T-cell (primary cell): Measurements from ENCODE around the gene VPS50. TPM values are rescaled to one million over a fixed set of nuclear protein-coding genes. Genes with fewer than 3 reads are reported as not detected.
"Not testable (repeated sequence)": the region's sequence is repeated elsewhere in the genome, so short reads cannot be mapped to it uniquely, and the experiment has no call there.

Experiments used
- ATAC-seq, 4 experiments: fragments of 200-7000 bp in 3 of 4; fragments of 150-1000 bp in 1 of 4; cut with Tn5 transposase; replicated peaks in 1 of 4; 1 replicate in 3 of 4; 2 replicates in 1 of 4; pipeline ENCODE4 v1.10.0; 2021; ENCODE audit warnings: moderate library complexity in 3 of 4, mild to moderate bottlenecking in 2 of 4, moderate number of reproducible peaks in 1 of 4
- CTCF ChIA-PET, 2 donors: fragments of 300-600 bp; sonication (Branson Sonifier 250); formaldehyde crosslinking; loops; one replicate each; lab custom pipeline; 2022; ENCODE audit warnings: antibody characterized with exemption in 2 of 2; lab: Charles Lee
- POLR2A ChIA-PET, 2 donors: fragments of 300-600 bp; sonication (Branson Sonifier 250); formaldehyde crosslinking; loops; one replicate each; lab custom pipeline; 2022; ENCODE audit warnings: antibody characterized with exemption in 2 of 2; lab: Charles Lee
- DNase-seq, 35 experiments: peaks; one replicate each; pipeline versions ENCODE4 v3.0.0 to v3.0.0-alpha.2; 2013 to 2023
- H3K27ac ChIP-seq: one replicate; pipeline ENCODE4 v1.5.1; 2013; ENCODE audit warnings: low read length
- H3K27me3 ChIP-seq, 2 experiments: replicated peaks in 1 of 2; 1 replicate in 1 of 2; 2 replicates in 1 of 2; pipeline versions ENCODE4 v1.6.1 to v1.7.0; 2013; ENCODE audit warnings: low read length in 1 of 2, mixed read lengths in 1 of 2; ENCODE audit not compliant: control insufficient read depth in 2 of 2, insufficient read depth in 2 of 2; ENCODE audit errors: extremely low read depth in 1 of 2
- H3K36me3 ChIP-seq, 2 donors: 1 replicate in 1 of 2; 2 replicates in 1 of 2; pipeline versions ENCODE4 v1.6.1 to v1.7.0; 2013; ENCODE audit warnings: low read length in 1 of 2; ENCODE audit not compliant: control insufficient read depth in 2 of 2, insufficient read depth in 1 of 2; ENCODE audit errors: extremely low read depth in 1 of 2
- H3K4me1 ChIP-seq, 2 experiments: 1 replicate in 1 of 2; 2 replicates in 1 of 2; pipeline versions ENCODE4 v1.6.1 to v1.7.0; 2013; ENCODE audit warnings: low read length in 2 of 2, mixed read lengths in 1 of 2; ENCODE audit not compliant: insufficient read depth in 2 of 2, control insufficient read depth in 1 of 2; ENCODE audit errors: extremely low read depth in 1 of 2
- H3K4me3 ChIP-seq, 2 donors: 1 replicate in 1 of 2; 2 replicates in 1 of 2; pipeline versions ENCODE4 v1.5.1 to v1.7.0; 2013; ENCODE audit warnings: mild to moderate bottlenecking in 2 of 2, low read length in 1 of 2, moderate library complexity in 1 of 2; ENCODE audit not compliant: control insufficient read depth in 1 of 2; ENCODE audit errors: extremely low read depth in 1 of 2
- H3K9me3 ChIP-seq: 2 replicates; pipeline ENCODE4 v1.7.0; 2013
- H3K27ac Mint-ChIP-seq, 2 donors: one replicate each; pipeline ENCODE4 v1.8.0; 2020 to 2021; ENCODE audit warnings: mild to moderate bottlenecking in 2 of 2, mixed read lengths in 2 of 2
- H3K27me3 Mint-ChIP-seq, 2 donors: one replicate each; pipeline ENCODE4 v1.8.0; 2021 to 2022; ENCODE audit warnings: mixed read lengths in 2 of 2
- H3K36me3 Mint-ChIP-seq: one replicate; pipeline ENCODE4 v1.8.0; 2021; ENCODE audit warnings: mixed read lengths
- H3K4me1 Mint-ChIP-seq, 3 donors: one replicate each; pipeline ENCODE4 v1.8.0; 2020 to 2022; ENCODE audit warnings: mixed read lengths in 3 of 3, mild to moderate bottlenecking in 1 of 3
- H3K4me3 Mint-ChIP-seq, 3 donors: one replicate each; pipeline ENCODE4 v1.8.0; 2020 to 2022; ENCODE audit warnings: mild to moderate bottlenecking in 3 of 3, mixed read lengths in 3 of 3, moderate library complexity in 3 of 3
- H3K9me3 Mint-ChIP-seq, 3 donors: one replicate each; pipeline ENCODE4 v1.8.0; 2020 to 2022; ENCODE audit warnings: mixed read lengths in 3 of 3
- WGBS: methylation state at CpG from one replicate; pipeline ENCODE4 v1.1.5; 2013; ENCODE audit warnings: missing lambda C conversion rate; ENCODE audit not compliant: insufficient coverage; 5-methylcytosine and 5-hydroxymethylcytosine counted together
- total RNA-seq, 35 experiments: library from RNA in 6 of 35; stranded (reverse) in 6 of 35; fragments of 120-200 nt in 1 of 35; gene quantifications; one replicate each; pipeline versions ENCODE4 v1.2.1 to v1.2.4 and lab custom pipeline; 2013 to 2026

VPS50 gene
- total RNA-seq, 5 donors from 2014 or later (not counting 1 experiment from before 2014, with no cell fraction given), result 27.8 to 35.4 (median 31.1) TPM

- ATAC-seq, result no peak
- H3K27me3 ChIP-seq, result no peaks in the 10 kb centered on the region
- H3K9me3 ChIP-seq, result no peaks in the 10 kb centered on the region
- CTCF ChIA-PET, result no interaction called here
- no peak overlapping the region for H3K27ac ChIP-seq
- H3K9me3 Mint-ChIP-seq, result no peaks in the 10 kb centered on the region
- POLR2A ChIA-PET, result no interaction called here
- peaks cover 7 to 34% of the 10 kb centered on the region in 2 donors for H3K36me3 ChIP-seq
- H3K36me3 Mint-ChIP-seq, result peaks cover 58% of the 10 kb centered on the region
- no peak overlapping the region for H3K4me3 Mint-ChIP-seq
- WGBS, result 95% methylated on average over 3 of the region's 4 CpGs
- no peak for DNase-seq
- no peaks in the 10 kb centered on the region for H3K4me1 ChIP-seq
- H3K4me3 ChIP-seq, result no peak overlapping the region
- no peaks in the 10 kb centered on the region for H3K27me3 Mint-ChIP-seq
- H3K4me1 Mint-ChIP-seq, result no peaks in the 10 kb centered on the region
- no peak overlapping the region for H3K27ac Mint-ChIP-seq
Observed at GRCh38 chr7:93310346-93310745, 78.2 kb downstream of the VPS50 start.

DNA sequence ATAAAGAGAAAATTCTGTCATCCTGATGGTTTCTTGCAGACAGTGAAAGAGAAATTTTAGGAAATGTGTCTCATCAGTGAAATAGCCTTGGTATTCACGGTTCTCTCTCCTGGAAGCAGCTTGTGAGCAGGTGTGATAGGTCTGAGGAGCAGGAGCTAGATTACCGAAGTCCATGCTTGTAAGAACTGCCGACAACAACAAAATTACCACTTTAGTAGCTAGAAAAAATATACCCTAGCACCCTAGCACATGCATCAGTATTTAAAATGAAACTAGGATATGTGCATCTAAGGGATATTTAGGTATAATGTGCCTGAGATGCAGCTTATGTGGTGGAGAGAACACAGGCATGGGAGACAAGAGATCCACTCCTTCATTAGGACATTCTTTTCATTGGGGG lies 82.3 kb downstream of the VPS50 start:
- ATAC-seq (no peak), DNase-seq (no peak)
- Histone ChIP-seq H3K4me3 (no peak overlapping the region), H3K27ac (no peak overlapping the region), H3K27me3 (no peaks in the 10 kb centered on the region), H3K4me1 (no peaks in the 10 kb centered on the region), H3K9me3 (no peaks in the 10 kb centered on the region), H3K36me3 (peaks cover 3 to 24% of the 10 kb centered on the region in 2 donors)
- Mint-ChIP-seq H3K4me1 (no peaks in the 10 kb centered on the region), H3K27ac (no peak overlapping the region), H3K27me3 (no peaks in the 10 kb centered on the region), H3K9me3 (no peaks in the 10 kb centered on the region), H3K36me3 (peaks cover 50% of the 10 kb centered on the region), H3K4me3 (no peak overlapping the region)
- ChIA-PET CTCF (interaction anchor here in 1 of 2 donors (0.6 kb wide), 1 partner anchor 1138 kb away, joined by 3 read pairs; no protein-coding TSS in a partner anchor), POLR2A (interaction anchor here in 1 of 2 donors (0.6 kb wide), 1 partner anchor 555 kb away, joined by 3 read pairs; no protein-coding TSS in a partner anchor)
- WGBS, result no CpG with 5 or more reads among the region's 3 CpGs

GRCh38 chr7:93315896-93316295 lies 83.7 kb downstream of the VPS50 start:
- no peak for ATAC-seq
- POLR2A ChIA-PET, result interaction anchor here in 1 of 2 donors (0.7 kb wide), 1 partner anchor 1043 kb away, joined by 3 read pairs; no protein-coding TSS in a partner anchor
- Mint-ChIP-seq H3K27me3 (no peaks in the 10 kb centered on the region), H3K4me3 (no peak overlapping the region), H3K9me3 (no peaks in the 10 kb centered on the region), H3K4me1 (no peaks in the 10 kb centered on the region), H3K27ac (no peak overlapping the region), H3K36me3 (peaks cover 51% of the 10 kb centered on the region)
- Histone ChIP-seq H3K9me3 (no peaks in the 10 kb centered on the region), H3K36me3 (peaks cover 0 to 25% of the 10 kb centered on the region in 2 donors), H3K27me3 (no peaks in the 10 kb centered on the region), H3K4me3 (no peak overlapping the region), H3K27ac (no peak overlapping the region), H3K4me1 (no peaks in the 10 kb centered on the region)
- 94% methylated on average over 2 of the region's 2 CpGs for WGBS
- CTCF ChIA-PET, result no interaction called here
- DNase-seq, result no peak

DNA sequence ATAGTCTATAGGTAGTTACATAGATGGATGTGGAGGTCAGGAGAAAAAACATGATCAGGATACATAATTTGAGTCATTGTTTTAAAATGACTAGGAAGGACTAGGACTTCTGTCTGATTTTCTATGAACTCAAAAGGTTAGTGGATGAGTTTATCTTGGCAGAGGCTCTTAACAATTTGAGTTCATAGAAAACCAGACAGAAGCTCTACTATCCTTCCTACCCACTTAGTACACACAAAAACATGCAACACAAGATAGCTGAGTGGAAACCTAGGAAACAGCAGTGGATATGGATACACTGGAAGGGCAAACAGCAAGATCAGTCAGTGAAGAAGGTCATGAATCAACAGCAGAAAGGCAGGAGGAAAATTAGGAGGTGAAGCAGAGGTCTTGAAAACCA lies 84.6 kb downstream of the VPS50 start:
- Mint-ChIP-seq H3K27me3 (no peaks in the 10 kb centered on the region), H3K27ac (no peak overlapping the region), H3K4me1 (no peaks in the 10 kb centered on the region), H3K9me3 (no peaks in the 10 kb centered on the region), H3K4me3 (no peak overlapping the region), H3K36me3 (peaks cover 59% of the 10 kb centered on the region)
- Histone ChIP-seq H3K36me3 (peaks cover 0 to 26% of the 10 kb centered on the region in 2 donors), H3K4me1 (no peaks in the 10 kb centered on the region), H3K4me3 (no peak overlapping the region), H3K27ac (no peak overlapping the region), H3K27me3 (no peaks in the 10 kb centered on the region), H3K9me3 (no peaks in the 10 kb centered on the region)
- no peak for ATAC-seq
- ChIA-PET POLR2A (no interaction called here), CTCF (no interaction called here)
- DNase-seq, result no peak

- ATAC-seq, result no peak
- Mint-ChIP-seq H3K4me1 (no peaks in the 10 kb centered on the region), H3K4me3 (no peak overlapping the region), H3K27ac (no peak overlapping the region), H3K36me3 (peaks cover 53% of the 10 kb centered on the region), H3K27me3 (no peaks in the 10 kb centered on the region), H3K9me3 (no peaks in the 10 kb centered on the region)
- CTCF ChIA-PET, result no interaction called here
- WGBS, result 100% methylated on average over 1 of the region's 4 CpGs
- Histone ChIP-seq H3K9me3 (no peaks in the 10 kb centered on the region), H3K4me3 (no peak overlapping the region), H3K36me3 (peaks cover 0 to 13% of the 10 kb centered on the region in 2 donors), H3K4me1 (no peaks in the 10 kb centered on the region), H3K27ac (no peak overlapping the region), H3K27me3 (no peaks in the 10 kb centered on the region)
- DNase-seq, result no peak
- POLR2A ChIA-PET, result interaction anchor here in 1 of 2 donors (0.5 kb wide), 1 partner anchor 212 kb away, joined by 3 read pairs; no protein-coding TSS in a partner anchor
Observed at GRCh38 chr7:93320887-93321286, 88.7 kb downstream of the VPS50 start.

GRCh38 chr7:93326291-93326690 lies 94.1 kb downstream of the VPS50 start:
- DNase-seq, CTCF ChIA-PET, ATAC-seq, H3K27me3 ChIP-seq, H3K4me3 Mint-ChIP-seq, H3K27me3 Mint-ChIP-seq, H3K4me3 ChIP-seq, H3K4me1 ChIP-seq, H3K36me3 ChIP-seq, POLR2A ChIA-PET, H3K27ac Mint-ChIP-seq, H3K9me3 Mint-ChIP-seq, H3K27ac ChIP-seq, H3K9me3 ChIP-seq, H3K4me1 Mint-ChIP-seq: not testable (repeated sequence)
- WGBS, result no CpG with 5 or more reads among the region's 2 CpGs
- H3K36me3 Mint-ChIP-seq, result peaks cover 33% of the 10 kb centered on the region
